Osteocyte (in vitro differentiated cells): ENCODE results near the gene CFAP52. TPM values are rescaled to one million over a fixed set of nuclear protein-coding genes. Genes with fewer than 3 reads are reported as not detected.
A peak's percentile ranks its signal among the peaks of the same experiment; 100 is the strongest.

Experiments used
- DNase-seq: peaks from one replicate; pipeline ENCODE4 v3.0.0; 2021; ENCODE audit warnings: mixed read lengths; ENCODE audit not compliant: unreplicated experiment; ENCODE audit errors: extremely low spot score
- H3K27ac Mint-ChIP-seq: one replicate; pipeline ENCODE4 v1.8.0; 2021; ENCODE audit warnings: mild to moderate bottlenecking, mixed read lengths; ENCODE audit not compliant: unreplicated experiment
- H3K27me3 Mint-ChIP-seq: one replicate; pipeline ENCODE4 v1.8.0; 2021; ENCODE audit warnings: mixed read lengths; ENCODE audit not compliant: unreplicated experiment
- H3K36me3 Mint-ChIP-seq: one replicate; pipeline ENCODE4 v1.8.0; 2021; ENCODE audit warnings: mixed read lengths; ENCODE audit not compliant: unreplicated experiment
- H3K4me1 Mint-ChIP-seq: one replicate; pipeline ENCODE4 v1.8.0; 2021; ENCODE audit warnings: mixed read lengths; ENCODE audit not compliant: unreplicated experiment
- H3K4me3 Mint-ChIP-seq: one replicate; pipeline ENCODE4 v1.8.0; 2021; ENCODE audit warnings: mild to moderate bottlenecking, moderate library complexity, mixed read lengths; ENCODE audit not compliant: unreplicated experiment
- H3K9me3 Mint-ChIP-seq: one replicate; pipeline ENCODE4 v1.8.0; 2021; ENCODE audit warnings: mixed read lengths; ENCODE audit not compliant: unreplicated experiment
- CTCF ChIP-seq: fragments of 200-600 bp; sonication (generic); IDR thresholded peaks from 2 replicates; pipeline ENCODE4 v1.5.0; 2021; ENCODE audit warnings: antibody characterized with exemption, mild to moderate bottlenecking, moderate library complexity
- total RNA-seq: library from RNA; stranded (reverse); gene quantifications from 2 replicates; pipeline ENCODE4 v1.2.1, GENCODE V29; 2021

The CFAP52 gene
- total RNA-seq, 1 donor from 2014 or later: not detected

GRCh38 chr17:9671559-9671958 is 95.1 kb downstream of the CFAP52 start:
- peaks cover 5% of the 10 kb centered on the region for H3K4me1 Mint-ChIP-seq
- no peak for TF ChIP-seq CTCF
- peaks cover 6% of the 10 kb centered on the region for H3K36me3 Mint-ChIP-seq
- no peaks in the 10 kb centered on the region for H3K9me3 Mint-ChIP-seq
- H3K27ac Mint-ChIP-seq: no peak overlapping the region
- H3K27me3 Mint-ChIP-seq: no peaks in the 10 kb centered on the region
- H3K4me3 Mint-ChIP-seq: no peak overlapping the region
- no peak for DNase-seq

- no peak for TF ChIP-seq CTCF
- Mint-ChIP-seq H3K36me3 (peaks cover 5% of the 10 kb centered on the region), H3K4me1 (peaks cover 5% of the 10 kb centered on the region), H3K4me3 (no peak overlapping the region), H3K27me3 (no peaks in the 10 kb centered on the region), H3K27ac (no peak overlapping the region), H3K9me3 (no peaks in the 10 kb centered on the region)
- no peak for DNase-seq
These were observed 95.8 kb downstream of the CFAP52 start for GRCh38 chr17:9672266-9672665.

GRCh38 chr17:9672691-9673090 is 96.2 kb downstream of the CFAP52 start:
- Mint-ChIP-seq H3K27ac (no peak overlapping the region), H3K4me3 (no peak overlapping the region), H3K36me3 (peaks cover 5% of the 10 kb centered on the region), H3K27me3 (no peaks in the 10 kb centered on the region), H3K9me3 (no peaks in the 10 kb centered on the region), H3K4me1 (peaks cover 5% of the 10 kb centered on the region)
- no peak for DNase-seq
- TF ChIP-seq CTCF: no peak

GRCh38 chr17:9676084-9676483 is 99.6 kb downstream of the CFAP52 start:
- Mint-ChIP-seq H3K4me3 (no peak overlapping the region), H3K4me1 (no peaks in the 10 kb centered on the region), H3K27ac (no peak overlapping the region), H3K36me3 (peaks cover 18% of the 10 kb centered on the region), H3K27me3 (no peaks in the 10 kb centered on the region), H3K9me3 (peaks cover 8% of the 10 kb centered on the region)
- no peak for DNase-seq
- peak; percentile 60 for TF ChIP-seq CTCF

- Mint-ChIP-seq H3K9me3 (peaks cover 8% of the 10 kb centered on the region), H3K27ac (no peak overlapping the region), H3K4me3 (no peak overlapping the region), H3K27me3 (no peaks in the 10 kb centered on the region), H3K4me1 (no peaks in the 10 kb centered on the region), H3K36me3 (peaks cover 18% of the 10 kb centered on the region)
- no peak for DNase-seq
- TF ChIP-seq CTCF: no peak
These were observed 100.4 kb downstream of the CFAP52 start for GRCh38 chr17:9676820-9677310.
